ENCODE results near the gene EPN2. TPM values are rescaled to one million over a fixed set of nuclear protein-coding genes. Genes with fewer than 3 reads are reported as not detected.

Gene EPN2
- total RNA-seq, 1 experiment from 2014 or later, result 73.1 TPM

DNA sequence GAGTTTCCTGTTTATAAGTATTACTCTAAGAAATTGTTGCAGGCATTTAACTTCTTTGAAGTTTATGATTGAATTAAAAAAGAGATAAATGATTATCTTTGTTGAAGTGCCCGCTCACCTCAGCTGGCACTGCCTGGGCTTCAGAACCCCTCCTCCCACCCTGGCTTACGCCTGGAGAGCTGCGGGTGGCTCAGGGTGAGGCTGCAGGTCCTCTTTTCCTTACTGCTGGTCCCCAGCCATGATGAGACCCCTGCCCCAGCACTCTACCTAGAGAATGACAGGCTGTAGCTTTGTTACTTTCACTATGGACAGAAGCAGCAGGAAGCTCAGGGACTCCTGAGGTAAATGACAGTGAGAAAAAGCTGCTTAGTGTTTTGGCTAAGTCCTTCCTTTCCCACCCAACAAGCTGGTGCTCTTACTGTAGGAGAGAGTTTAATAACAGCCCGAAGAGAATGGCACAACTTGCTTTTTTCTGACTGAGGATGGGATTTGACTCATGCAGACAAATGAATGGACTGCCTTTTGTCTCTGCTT, 62.1 kb downstream of the EPN2 start:
- BruUV-seq (replicated peaks), result no TSS peak
- H3K9ac ChIP-seq (ENCODE audit: low read length), result no peak overlapping the region
- POLR2A ChIA-PET, result no interaction called here
- H3K4me2 ChIP-seq (ENCODE audit: low read length), result no peak overlapping the region
- no peaks in the 10 kb centered on the region; the same call in 1 of the 2 replicates for H4K20me1 ChIP-seq (ENCODE audit: insufficient read depth)
- intact Hi-C loops (cut with micrococcal nuclease), result no loop called here
- no peak overlapping the region for H3K27ac ChIP-seq (ENCODE audit: low read depth, low read length)
- no peak overlapping the region for H3K4me3 ChIP-seq (replicated peaks in 1 of 2; ENCODE audit: low read depth in 1 of 2, low read length in 2 of 2)
- H3K79me2 ChIP-seq (ENCODE audit: insufficient read depth, low read length), result peaks cover 42% of the 10 kb centered on the region; the same call in 1 of the 2 replicates
- H3K27me3 ChIP-seq (ENCODE audit: insufficient read depth, low read length), result no peaks in the 10 kb centered on the region
- no peaks in the 10 kb centered on the region for H3K9me3 ChIP-seq (ENCODE audit: control insufficient read depth in 1 of 2, insufficient read depth in 1 of 2, low read depth in 1 of 2, low read length in 2 of 2)
- TF ChIP-seq, protein P1, sequence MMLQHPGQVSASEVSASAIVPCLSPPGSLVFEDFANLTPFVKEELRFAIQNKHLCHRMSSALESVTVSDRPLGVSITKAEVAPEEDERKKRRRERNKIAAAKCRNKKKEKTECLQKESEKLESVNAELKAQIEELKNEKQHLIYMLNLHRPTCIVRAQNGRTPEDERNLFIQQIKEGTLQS (IDR thresholded peaks at IDR 0.05), result no peak
- TF ChIP-seq CBX3 (IDR thresholded peaks at IDR 0.05; ENCODE audit: low read depth) (no peak), EZH2 (IDR thresholded peaks at IDR 0.05) (no peak), CEBPB (IDR thresholded peaks at IDR 0.05; ENCODE audit: low read depth) (no peak), ELF1 (IDR thresholded peaks at IDR 0.05; ENCODE audit: borderline replicate concordance, low read depth) (no peak), JUND (IDR thresholded peaks at IDR 0.05) (no peak), ZNF274 (IDR thresholded peaks at IDR 0.05; ENCODE audit: low read depth, low read length) (no peak)
- TF ChIP-seq, protein P2, sequence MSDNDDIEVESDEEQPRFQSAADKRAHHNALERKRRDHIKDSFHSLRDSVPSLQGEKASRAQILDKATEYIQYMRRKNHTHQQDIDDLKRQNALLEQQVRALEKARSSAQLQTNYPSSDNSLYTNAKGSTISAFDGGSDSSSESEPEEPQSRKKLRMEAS (IDR thresholded peaks at IDR 0.05), result no peak
- H2AFZ ChIP-seq (ENCODE audit: low read depth, low read length, poor library complexity, severe bottlenecking), result no peak overlapping the region
- CTCF ChIA-PET, result interaction anchor here (0.5 kb wide), 1 partner anchor 9 kb away, joined by 3 read pairs; no protein-coding TSS in a partner anchor
- H3K9me2 ChIP-seq (ENCODE audit: insufficient read depth), result no peaks in the 10 kb centered on the region
- DNase-seq (ENCODE audit: low read depth, low spot score) (no peak), ATAC-seq (no peak)
- H3K36me3 ChIP-seq (ENCODE audit: control insufficient read depth in 1 of 2, insufficient read depth in 2 of 2, low read length in 2 of 2), result no peaks in the 10 kb centered on the region; a peak in 1 of 4 replicates
- peaks cover 0 to 4% of the 10 kb centered on the region in 2 experiments; a peak in 1 of 4 replicates for H3K4me1 ChIP-seq (ENCODE audit: control insufficient read depth in 1 of 2, insufficient read depth in 2 of 2, low read length in 2 of 2)
- RAD21 ChIA-PET (ENCODE audit: low non-redundant PET in 1 of 2, low total read pairs in 2 of 2, uncharacterized antibody in 2 of 2, unreplicated experiment in 2 of 2), result no interaction called here

DNA sequence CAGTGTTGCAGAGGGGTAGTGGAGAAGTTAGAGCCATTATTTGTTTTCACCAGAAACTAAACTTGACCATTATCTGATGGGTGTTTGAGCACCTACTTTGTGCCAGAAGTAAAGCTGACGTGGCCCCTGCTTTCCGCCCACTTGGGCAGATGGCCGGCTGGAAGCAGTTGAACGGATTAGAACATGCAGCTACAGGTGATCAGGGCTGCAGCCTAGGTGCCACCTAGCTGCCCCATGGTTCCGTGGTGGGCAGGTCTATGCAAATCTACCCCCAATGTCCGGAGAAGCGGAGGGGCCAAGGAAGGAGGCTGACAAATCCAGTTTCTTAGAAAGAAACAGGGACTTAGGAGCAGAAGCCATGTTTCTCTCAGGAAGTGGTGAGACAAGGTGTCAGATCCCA, 62.7 kb downstream of the EPN2 start:
- ChIA-PET POLR2A (no interaction called here), RAD21 (ENCODE audit: low non-redundant PET in 1 of 2, low total read pairs in 2 of 2, uncharacterized antibody in 2 of 2, unreplicated experiment in 2 of 2) (no interaction called here), CTCF (interaction anchor here (0.5 kb wide), 1 partner anchor 9 kb away, joined by 3 read pairs; no protein-coding TSS in a partner anchor)
- no peaks in the 10 kb centered on the region for H3K9me3 ChIP-seq (ENCODE audit: control insufficient read depth in 1 of 2, insufficient read depth in 1 of 2, low read depth in 1 of 2, low read length in 2 of 2)
- no peak overlapping the region for H3K9ac ChIP-seq (ENCODE audit: low read length)
- no peaks in the 10 kb centered on the region; the same call in 1 of the 2 replicates for H4K20me1 ChIP-seq (ENCODE audit: insufficient read depth)
- peaks cover 38% of the 10 kb centered on the region; the same call in 1 of the 2 replicates for H3K79me2 ChIP-seq (ENCODE audit: insufficient read depth, low read length)
- DNase-seq (ENCODE audit: low read depth, low spot score) (no peak), ATAC-seq (no peak)
- no peak overlapping the region for H3K4me2 ChIP-seq (ENCODE audit: low read length)
- no peak overlapping the region for H3K4me3 ChIP-seq (replicated peaks in 1 of 2; ENCODE audit: low read depth in 1 of 2, low read length in 2 of 2)
- no TSS peak for BruUV-seq (replicated peaks)
- no peaks in the 10 kb centered on the region for H3K9me2 ChIP-seq (ENCODE audit: insufficient read depth)
- peaks cover 0 to 5% of the 10 kb centered on the region in 2 experiments; a peak in 1 of 4 replicates for H3K4me1 ChIP-seq (ENCODE audit: control insufficient read depth in 1 of 2, insufficient read depth in 2 of 2, low read length in 2 of 2)
- H3K27me3 ChIP-seq (ENCODE audit: insufficient read depth, low read length), result no peaks in the 10 kb centered on the region
- intact Hi-C loops (cut with micrococcal nuclease), result no loop called here
- no peaks in the 10 kb centered on the region; a peak in 1 of 4 replicates for H3K36me3 ChIP-seq (ENCODE audit: control insufficient read depth in 1 of 2, insufficient read depth in 2 of 2, low read length in 2 of 2)
- H3K27ac ChIP-seq (ENCODE audit: low read depth, low read length), result no peak overlapping the region
- TF ChIP-seq, protein P1 (IDR thresholded peaks at IDR 0.05), result no peak
- TF ChIP-seq, protein P3, sequence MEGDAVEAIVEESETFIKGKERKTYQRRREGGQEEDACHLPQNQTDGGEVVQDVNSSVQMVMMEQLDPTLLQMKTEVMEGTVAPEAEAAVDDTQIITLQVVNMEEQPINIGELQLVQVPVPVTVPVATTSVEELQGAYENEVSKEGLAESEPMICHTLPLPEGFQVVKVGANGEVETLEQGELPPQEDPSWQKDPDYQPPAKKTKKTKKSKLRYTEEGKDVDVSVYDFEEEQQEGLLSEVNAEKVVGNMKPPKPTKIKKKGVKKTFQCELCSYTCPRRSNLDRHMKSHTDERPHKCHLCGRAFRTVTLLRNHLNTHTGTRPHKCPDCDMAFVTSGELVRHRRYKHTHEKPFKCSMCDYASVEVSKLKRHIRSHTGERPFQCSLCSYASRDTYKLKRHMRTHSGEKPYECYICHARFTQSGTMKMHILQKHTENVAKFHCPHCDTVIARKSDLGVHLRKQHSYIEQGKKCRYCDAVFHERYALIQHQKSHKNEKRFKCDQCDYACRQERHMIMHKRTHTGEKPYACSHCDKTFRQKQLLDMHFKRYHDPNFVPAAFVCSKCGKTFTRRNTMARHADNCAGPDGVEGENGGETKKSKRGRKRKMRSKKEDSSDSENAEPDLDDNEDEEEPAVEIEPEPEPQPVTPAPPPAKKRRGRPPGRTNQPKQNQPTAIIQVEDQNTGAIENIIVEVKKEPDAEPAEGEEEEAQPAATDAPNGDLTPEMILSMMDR (IDR thresholded peaks at IDR 0.05 in 2 of 3, conservative IDR thresholded peaks at IDR 0.05 in 1 of 3; ENCODE audit: borderline replicate concordance in 1 of 3, insufficient read depth in 1 of 3, low read depth in 2 of 3, low read length in 2 of 3), result no peak
- TF ChIP-seq ZFX (IDR thresholded peaks at IDR 0.05) (no peak), SRF (IDR thresholded peaks at IDR 0.05; ENCODE audit: low read depth) (no peak), ELF1 (IDR thresholded peaks at IDR 0.05; ENCODE audit: borderline replicate concordance, low read depth) (no peak), ZNF274 (IDR thresholded peaks at IDR 0.05; ENCODE audit: low read depth, low read length) (no peak)
- TF ChIP-seq, protein P4, sequence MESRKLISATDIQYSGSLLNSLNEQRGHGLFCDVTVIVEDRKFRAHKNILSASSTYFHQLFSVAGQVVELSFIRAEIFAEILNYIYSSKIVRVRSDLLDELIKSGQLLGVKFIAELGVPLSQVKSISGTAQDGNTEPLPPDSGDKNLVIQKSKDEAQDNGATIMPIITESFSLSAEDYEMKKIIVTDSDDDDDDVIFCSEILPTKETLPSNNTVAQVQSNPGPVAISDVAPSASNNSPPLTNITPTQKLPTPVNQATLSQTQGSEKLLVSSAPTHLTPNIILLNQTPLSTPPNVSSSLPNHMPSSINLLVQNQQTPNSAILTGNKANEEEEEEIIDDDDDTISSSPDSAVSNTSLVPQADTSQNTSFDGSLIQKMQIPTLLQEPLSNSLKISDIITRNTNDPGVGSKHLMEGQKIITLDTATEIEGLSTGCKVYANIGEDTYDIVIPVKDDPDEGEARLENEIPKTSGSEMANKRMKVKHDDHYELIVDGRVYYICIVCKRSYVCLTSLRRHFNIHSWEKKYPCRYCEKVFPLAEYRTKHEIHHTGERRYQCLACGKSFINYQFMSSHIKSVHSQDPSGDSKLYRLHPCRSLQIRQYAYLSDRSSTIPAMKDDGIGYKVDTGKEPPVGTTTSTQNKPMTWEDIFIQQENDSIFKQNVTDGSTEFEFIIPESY (IDR thresholded peaks at IDR 0.05; ENCODE audit: extremely low read depth, insufficient replicate concordance, low read length), result no peak
- no peak overlapping the region for H2AFZ ChIP-seq (ENCODE audit: low read depth, low read length, poor library complexity, severe bottlenecking)
